NCI-H2107 treated with DMSO at 0.1 percent for 48 hours (cell line): Measurements from ENCODE around the gene APOD.

Experiments used
- DNase-seq: peaks from one replicate; lab custom pipeline; 2025; ENCODE audit not compliant: unreplicated experiment; lab: John Stamatoyannopoulos, UW

APOD gene

DNA sequence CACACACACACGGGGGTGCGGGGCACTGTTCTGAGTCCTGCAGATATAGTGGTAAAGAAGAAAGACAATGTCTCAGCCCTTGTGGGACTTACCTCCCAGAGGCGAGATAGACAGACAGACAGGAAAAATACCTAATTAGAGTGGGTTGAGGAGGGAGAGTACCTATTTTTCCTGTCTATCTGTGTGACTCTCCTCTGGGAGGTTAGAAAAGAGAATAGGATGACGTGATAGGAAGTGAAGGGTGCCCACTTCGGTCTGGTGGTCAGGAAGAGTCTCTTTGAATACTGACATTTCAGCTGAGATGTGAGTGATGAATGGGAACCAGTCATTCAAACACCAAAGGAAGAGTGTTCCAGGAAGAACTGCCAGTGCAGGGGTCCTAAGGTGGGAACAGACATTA lies 4.1 kb upstream of the APOD start:
- DNase-seq: no peak

DNA sequence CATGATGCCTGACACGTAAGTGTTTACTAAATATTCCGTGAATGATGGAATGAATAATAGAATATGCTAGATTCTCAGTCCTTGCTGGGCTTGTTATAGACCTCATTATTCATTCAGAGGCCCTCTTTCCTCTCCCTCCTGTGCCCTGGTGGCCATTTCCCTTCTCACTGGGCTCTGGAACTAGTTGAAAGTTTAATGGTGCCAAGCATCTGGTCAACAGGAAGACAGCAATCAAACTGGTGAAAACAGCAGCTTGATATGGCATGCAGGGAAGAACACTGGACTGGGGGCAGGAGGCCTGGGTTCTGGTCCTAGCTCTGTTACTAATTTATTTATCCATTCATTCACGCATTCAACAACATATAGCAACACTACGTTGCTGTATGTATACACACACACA lies 3.7 kb upstream of the APOD start:
- DNase-seq: no peak

DNA sequence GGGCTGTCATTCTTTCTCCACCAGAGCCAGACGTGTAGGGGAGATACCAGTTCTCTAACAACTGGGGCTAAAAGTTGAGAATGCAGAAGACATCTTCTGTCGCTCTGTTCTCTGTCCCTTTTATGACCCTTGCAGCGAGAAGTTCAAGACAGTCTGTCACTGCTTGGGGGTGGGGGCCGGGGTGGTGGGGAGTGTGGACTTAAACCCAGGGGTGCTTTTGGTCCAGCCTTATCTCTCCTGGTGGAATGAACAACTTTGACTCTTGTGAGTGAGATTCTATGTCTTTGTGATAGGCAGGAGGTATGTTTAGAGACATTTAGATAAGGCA lies 767 bp upstream of the APOD start:
- DNase-seq: no peak

DNA sequence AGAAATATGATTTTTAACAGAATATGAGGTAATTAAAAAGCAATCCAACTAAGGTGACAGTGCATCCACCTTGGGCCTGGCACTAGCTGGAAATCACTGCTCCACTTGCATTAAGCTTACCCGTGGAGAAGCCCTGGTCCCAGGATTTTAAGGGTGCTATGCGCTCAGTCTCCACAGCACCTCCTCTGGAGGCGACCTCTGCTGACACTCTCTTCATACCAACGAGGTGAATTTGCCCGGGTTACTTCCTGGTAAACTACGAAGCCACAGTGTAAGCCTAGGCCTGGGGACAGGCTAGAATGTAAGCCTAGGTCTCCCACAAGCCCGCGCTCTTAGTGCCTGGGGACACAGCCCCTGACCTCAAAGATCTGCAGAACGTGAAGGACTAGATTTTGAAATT lies 793 bp downstream of the APOD start:
- DNase-seq: no peak

DNA sequence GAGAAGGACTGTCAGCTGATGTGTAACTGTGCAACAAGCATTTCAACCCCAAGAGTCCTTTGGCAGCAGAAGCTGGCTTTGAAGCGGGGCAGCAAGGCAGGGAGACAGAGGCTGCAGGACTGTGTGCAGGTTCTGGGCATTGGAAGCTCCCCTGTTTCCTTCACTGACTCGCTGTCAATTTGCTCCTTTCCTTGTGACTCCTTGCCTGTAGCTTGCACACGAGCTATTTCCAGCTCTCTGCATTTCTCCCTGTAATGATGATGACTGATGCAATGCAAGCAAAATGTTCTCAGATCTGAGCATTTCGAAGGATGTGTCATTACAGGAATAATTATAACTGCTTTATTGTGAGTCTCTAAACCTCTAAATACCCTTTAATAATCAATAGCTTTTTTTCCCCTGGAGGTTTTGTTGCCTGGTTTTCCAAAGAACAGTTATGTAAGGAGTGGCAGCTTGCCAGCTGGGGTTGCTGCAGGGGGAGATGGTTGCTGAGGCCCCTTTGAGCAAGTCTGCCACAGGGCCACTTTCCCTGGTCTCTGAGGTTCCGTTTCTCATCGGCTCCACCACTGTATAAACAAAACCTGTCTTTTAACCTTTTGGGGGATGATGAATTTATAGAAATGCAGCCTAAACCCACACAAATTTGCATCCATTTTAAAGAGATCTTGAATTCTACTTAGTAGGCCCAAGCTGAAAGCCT lies 2.8 kb downstream of the APOD start:
- DNase-seq: no peak

DNA sequence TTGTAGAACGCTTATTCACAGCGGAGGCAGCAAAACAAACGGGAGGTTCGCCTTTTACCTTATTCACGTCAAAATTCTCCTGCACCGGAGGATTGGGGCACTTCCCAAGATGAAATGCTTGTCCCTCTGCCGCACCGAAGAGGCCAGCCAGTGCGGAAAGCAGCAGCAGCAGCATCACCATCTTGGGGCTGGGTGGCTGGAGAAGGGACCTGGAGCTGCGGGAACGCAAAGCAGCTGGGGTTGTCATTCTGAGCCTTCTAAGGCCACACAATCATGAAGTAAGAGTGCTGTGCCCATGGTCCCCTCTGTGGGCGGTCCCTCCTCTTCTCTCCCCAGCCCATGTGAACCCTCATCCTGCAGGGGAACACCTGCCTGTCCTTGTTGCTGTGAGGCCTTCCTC lies 4.5 kb downstream of the APOD start:
- no peak for DNase-seq

DNA sequence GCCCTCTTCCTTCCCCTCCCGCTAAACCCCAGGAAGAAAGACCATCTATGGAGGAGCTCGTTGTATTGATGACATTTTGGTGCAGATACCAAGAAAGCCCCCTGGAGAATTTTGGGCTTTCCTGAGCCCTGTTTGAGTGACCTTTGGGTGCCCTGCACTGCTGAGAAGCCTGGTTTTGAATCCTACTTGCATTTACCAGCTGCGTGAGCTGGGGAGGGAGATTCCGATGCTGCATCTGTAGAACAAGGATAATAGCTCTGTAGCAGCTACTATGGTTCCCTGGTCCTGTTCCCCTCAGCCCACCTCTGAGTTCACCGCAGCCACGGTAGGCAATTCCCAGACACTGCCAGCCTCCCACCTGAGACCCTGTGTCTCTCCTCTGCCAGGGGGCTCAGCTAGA lies 5.2 kb downstream of the APOD start:
- no peak for DNase-seq

DNA sequence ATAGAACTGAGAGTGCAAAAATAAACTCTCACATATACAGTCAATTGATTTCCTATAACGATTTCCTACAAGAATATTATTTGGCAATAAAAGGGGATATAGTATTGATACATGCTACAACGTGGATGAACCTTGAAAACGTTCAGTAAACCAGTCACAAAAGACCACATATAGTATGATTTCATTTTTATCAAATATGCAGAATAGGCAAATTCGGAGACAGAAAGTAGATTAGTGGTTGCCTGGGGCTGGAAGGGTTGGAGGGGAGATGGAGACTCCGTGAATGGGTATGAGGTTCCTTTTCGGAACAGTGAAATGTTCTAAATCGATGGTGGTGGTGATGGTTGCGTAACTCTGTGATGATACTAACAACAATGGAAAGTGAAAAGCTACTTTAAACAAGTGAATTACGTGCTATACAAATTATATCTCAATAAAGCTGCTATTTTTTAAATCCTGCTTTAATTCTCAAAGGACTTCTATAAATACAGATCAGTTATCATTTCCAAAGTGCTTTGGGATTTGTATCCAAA lies 6.0 kb downstream of the APOD start:
- no peak for DNase-seq

DNA sequence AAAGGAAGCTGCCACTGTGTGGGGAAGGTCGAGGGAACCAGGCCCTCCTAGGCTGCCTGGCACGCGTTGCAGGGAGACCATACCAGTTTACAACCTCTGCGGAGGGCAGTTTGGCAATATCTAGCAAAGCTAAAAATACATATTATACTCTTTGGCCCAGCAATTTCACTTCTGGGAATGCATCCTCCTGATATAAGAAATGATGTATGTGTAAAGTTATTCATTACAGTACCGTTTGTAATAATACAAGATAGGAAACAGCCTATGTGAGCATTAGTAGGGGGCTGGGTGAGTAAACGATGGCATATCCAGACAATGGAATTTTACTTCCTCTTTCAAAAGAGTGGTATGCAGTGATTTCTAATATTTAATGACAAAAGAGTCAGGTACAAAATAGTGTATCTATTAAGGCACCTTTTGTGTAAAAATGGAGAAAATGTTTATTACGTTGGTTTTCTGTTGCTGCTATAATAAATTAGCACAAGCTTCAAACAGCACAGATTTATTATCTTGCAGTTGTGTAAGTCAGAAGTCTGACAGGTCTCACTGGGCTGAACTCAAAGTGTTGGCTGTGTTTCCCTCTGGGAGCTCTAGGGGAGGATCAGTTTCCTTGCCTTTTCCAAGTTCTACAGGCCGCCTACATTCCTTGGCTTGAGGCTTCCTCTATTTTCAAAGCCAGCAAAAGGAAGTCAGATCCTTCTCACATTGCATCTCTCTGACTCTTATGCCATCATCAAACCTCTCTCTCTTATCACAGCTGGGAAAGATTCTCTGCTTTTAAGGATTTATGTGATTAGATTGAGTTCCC lies 9.0 kb downstream of the APOD start:
- DNase-seq: no peak

DNA sequence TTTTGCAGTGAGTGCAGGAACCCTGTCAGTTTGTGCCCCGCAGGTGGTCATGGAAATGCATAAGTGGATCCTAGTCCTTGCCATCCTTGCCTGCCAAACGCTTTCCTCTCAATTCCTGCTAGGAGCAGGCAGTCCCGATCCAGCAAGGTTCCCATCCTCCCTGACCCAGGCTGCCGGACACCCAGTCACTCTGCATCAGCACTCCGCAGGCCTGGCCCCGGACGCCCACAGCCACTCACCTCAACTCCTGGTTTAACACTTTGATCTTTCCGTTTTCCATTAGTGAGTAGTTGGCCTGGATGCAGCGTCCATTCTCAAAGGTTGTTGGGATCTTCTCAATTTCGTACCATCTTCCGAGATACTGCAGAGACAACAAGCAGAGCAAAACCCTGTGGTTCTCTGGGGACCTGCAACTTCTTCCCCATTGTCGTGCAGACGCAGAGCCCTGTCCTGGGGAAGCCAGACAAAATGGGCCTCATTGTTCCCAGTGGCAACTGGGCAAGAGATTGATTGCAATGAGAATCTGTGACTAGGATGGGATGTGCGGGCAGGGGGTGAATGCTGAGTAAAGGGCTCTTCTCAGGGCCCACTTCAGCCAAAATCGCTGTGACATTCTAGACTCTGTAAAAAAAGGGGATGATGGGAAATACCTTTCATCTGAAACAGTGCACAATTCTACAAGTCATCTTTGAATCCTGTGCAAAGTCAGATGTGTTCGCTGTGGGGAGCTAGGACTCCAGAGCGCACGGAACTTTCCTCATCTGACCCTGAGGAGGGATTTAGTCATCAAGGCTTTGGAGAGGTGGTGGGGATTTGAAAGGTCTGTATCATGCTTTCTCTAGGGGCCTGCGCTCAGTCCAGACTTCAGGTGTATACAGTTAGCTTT lies 9.9 kb downstream of the APOD start:
- no peak for DNase-seq

DNA sequence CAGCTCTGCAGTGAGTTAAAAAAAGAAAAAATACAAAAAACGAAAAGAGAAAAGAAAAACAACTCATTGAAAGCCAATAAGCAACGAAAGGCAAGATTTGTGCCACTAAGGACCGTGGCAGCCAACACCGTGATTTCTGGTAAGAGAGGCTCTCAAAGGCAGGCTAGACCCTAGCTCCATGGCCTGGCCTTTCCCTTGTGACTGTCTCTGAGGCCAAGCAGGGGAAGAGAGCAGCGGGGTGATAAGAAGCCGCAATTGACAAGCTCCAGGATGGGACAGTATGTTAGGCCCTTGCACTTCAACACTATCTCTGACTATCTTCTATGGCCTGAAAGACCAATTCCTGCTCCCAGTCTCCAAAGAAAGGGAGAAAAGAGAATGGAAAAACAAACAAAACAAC lies 12.4 kb downstream of the APOD start:
- DNase-seq: no peak

DNA sequence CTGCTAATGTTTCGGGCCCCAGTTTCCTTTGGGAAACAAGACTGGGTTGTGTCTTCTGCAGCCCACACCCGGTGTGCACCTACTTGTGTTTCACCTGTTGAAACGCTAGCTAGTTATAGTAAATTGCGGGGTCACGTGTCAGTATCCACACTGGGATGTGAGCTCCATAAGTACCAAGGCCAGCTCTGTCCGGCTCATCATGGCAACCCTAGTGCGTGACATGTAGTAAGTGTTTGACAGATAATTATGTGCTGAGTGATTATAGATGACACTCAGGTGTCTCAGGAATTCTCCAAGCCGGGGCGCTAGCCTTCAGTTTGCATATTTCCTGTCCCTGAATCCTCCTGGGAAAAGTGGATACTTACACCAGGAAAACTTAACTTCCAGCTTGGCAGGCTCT lies 12.8 kb downstream of the APOD start:
- DNase-seq: no peak

DNA sequence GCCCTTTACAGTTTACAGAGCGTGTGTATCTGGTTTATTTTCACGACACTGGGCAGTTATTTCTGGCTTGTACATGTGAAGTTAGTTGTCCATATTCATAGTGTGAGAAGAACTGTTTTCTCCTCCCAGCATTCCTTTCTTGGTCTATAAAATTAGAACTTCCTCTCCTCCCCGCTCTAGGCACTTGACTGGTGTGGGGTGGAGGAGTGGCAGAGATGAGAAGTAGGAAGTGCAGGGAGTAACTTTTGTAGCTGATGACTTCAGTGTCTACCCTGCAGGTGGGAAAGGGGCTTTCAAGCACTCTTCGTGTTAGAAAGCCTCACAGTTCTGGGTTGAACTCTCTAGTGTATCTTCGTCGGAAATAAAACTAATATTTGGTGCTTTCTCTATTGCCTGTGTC lies 13.4 kb downstream of the APOD start:
- DNase-seq: no peak

DNA sequence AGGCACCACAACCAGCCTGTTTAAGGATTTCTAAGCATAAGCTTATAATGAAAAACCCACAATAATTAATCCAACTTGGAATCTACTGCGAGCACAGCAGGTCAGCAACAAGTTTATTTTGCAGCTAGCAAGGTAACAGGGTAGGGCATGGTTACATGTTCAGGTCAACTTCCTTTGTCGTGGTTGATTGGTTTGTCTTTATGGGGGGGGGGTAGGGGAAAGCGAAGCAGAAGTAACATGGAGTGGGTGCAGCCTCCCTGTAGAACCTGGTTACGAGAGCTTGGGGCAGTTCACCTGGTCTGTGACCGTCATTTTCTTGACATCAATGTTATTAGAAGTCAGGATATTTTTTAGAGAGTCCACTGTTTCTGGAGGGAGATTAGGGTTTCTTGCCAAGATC lies 15.1 kb downstream of the APOD start:
- DNase-seq: no peak

DNA sequence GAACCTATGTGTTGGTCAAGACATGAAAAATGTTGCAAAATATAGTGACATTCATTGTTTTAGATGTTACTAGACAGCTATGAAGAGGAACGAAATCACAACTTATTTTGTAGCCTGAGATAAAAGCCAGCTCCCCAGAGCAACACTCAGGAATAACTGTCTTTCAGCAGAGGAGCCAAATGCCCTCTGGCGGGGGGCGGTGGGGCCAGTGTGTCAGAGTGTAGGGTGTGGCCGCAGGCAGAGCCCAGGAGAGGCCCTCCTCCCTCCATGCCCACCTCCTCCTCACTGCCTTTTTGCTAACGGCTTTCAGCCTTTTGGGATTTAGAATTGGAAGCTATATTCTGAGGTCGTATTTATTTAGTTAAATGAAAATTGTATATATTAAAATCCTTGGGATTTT lies 16.9 kb downstream of the APOD start:
- no peak for DNase-seq

DNA sequence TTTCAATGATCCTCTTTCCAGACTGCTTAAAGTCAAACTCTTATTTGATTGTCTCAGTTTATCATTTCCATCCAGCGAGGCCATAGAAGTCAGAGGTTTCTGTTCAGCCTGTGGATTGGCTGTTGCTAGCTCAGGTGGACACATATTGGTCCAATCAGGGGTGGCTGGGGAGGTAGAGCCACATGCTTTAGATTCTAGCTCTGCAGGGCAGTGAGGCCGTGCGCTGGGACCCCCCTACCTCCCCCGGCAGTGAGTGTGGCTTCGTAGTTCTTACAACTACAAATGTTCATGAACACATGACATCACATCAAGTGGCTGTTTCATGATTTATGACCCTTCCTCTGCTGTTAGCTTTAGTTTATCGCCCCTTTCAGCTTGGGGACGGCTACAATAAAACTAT lies 18.0 kb downstream of the APOD start:
- no peak for DNase-seq

DNA sequence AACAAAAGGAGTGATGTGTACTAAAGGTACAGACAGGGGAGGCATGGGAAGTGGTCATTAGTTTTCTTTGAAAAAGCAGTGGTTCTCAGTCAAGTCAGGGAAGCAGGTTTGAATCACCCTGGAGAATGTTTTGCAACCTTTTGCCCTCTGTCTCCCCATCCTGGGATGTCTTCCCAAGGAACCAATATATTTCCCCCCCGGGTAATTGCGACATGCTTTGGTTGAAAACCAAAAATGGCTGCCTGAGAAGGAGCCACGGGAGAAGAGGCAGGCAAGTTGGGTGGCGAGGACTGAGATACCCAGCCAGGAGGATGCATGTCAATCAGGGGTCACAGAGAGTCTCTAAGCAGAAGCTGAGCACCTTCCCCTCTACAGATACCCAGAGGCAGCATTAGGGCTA lies 20.4 kb downstream of the APOD start:
- DNase-seq: no peak

DNA sequence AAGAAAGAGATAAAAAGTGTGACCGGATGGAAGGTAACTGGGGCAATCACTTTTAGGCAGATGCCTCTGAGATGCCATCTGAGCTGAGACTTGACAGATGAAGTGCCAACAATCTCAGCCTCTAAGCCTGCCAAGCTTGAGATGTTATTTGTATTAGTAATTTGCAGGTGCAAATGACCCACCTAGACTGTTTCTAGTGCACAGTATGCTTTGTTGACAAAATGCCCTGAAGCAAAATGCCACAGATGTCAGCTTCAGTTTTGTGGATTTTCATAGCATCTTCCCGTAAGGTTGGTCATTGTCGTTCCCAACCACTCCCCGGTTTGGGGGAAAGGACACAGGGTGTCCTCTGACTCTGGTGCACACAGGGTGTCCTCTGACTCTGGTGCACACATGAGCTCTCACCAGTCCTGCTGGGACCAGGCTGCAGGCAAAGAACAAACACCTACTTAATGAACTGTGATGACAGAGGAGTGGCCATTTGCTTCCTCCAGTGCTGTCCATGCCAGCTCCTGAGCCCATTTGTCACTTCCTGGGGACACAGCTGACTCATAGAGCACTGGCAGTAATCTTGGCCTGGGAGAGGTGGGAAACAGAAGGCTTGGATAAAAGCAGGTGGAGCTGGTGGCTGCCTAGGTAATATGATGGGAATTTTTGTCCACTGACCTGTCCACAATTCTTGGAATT lies 23.9 kb downstream of the APOD start:
- DNase-seq: no peak

DNA sequence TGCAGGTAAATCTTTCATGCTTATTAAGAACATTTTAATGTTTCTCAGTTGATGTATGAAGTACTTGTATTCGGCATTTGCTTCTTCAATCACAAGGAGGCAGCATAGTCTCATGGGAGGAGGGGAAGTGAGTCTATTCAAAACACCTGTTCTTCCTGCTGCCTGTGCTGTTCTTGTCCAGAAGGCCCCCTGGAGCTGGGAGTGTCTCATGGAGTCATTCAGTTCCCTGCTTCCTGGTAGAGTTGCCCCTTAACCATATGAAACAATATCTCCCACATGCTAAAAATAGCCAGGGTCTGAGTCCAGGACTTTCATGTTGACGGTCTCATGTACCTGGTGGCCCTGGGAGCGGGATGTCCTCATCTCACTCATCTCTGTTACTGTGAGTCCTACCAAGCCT lies 25.1 kb downstream of the APOD start:
- peak; percentile 98 for DNase-seq

DNA sequence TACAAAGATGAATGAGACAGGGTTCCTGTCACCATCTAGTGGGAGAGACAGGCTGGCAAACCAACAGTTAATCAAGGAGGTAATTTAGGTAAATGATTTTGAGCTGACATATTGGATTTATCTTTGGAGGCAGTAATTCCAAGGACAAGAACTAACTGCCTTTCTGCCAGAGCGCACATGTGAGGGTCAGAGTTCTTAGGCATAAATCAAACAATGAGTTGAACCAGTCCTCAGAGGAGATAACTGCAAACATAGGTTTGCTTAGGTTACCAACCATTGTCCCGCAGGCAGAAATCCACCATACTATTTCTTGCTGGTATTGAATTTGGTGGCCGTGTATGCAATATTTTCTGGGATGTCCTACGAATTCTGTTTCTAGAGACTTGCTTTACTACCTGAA lies 26.4 kb downstream of the APOD start:
- DNase-seq: no peak

DNA sequence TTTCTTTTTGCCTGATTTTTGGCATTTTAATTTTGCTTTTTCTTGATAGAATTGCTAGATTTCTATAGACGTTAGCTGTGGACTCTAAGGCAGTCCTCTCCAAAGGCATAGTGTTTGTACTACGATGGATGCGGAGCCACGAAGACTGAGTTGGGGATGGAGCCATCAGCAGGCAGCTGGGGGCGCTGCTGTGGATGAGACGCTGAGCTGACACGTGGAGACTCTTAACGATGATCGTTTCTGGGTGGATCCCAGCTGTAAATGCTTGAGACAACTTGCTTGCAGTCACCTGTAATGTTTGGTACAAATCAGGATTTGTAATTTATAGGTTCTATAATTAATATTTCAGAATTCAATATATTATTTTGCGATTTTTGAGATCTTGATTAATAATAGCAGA lies 27.4 kb downstream of the APOD start:
- DNase-seq: no peak
